Bronchial epithelial cell (primary cell): ENCODE data around the gene OLIG2. TPM values are rescaled to one million over a fixed set of nuclear protein-coding genes. Genes with fewer than 3 reads are reported as not detected.

Experiments used
- DNase-seq: peaks from one replicate; pipeline ENCODE4 v3.0.0-alpha.2; 2010; ENCODE audit warnings: low read depth
- FAIRE-seq: peaks from 2 replicates; lab custom pipeline; 2011; peaks lifted over from hg19 to GRCh38; lab: Jason Lieb, UNC
- H3K27me3 ChIP-seq: 2 replicates; pipeline ENCODE4 v1.5.1; 2011; ENCODE audit warnings: low read length; ENCODE audit not compliant: control insufficient read depth, insufficient read depth
- H3K36me3 ChIP-seq: 2 replicates; pipeline ENCODE4 v1.5.1; 2011; ENCODE audit warnings: low read length; ENCODE audit not compliant: control insufficient read depth, insufficient read depth
- H3K4me3 ChIP-seq: 2 replicates; pipeline ENCODE4 v1.5.1; 2011; ENCODE audit warnings: mild to moderate bottlenecking, low read depth, low read length, control low read depth
- CTCF ChIP-seq: IDR thresholded peaks from 2 replicates; pipeline ENCODE4 v1.5.1; 2011; ENCODE audit warnings: mild to moderate bottlenecking, moderate library complexity, low read length, control low read depth, inconsistent platforms; ENCODE audit not compliant: insufficient read depth, severe bottlenecking
- total RNA-seq: library from RNA; depleted of rRNA; stranded (reverse); fragments of >200 nt; gene quantifications from 2 replicates; pipeline ENCODE4 v1.2.1, GENCODE V29; 2014

OLIG2 gene
- total RNA-seq, 1 donor from 2014 or later, result not detected

DNA sequence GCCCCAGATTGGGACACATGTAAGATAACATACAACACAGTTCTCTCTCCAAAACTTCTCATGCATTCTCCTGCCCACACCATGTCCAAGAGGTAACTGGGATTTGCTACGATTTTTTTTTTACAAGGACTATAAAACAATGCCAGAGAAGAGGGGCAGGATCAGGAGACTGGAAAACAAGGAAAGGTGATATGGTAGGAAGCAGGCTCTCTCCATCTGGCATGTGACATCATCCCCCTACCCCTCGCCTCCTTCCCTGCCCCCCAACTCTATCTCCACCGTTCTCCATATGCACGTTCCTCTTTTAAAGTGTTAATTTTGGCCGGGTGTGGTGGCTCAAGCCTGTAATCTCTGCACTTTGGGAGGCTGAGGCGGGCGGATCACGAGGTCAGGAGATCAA is 20.7 kb downstream of the OLIG2 start:
- H3K4me3 ChIP-seq, result no peak overlapping the region
- no peak for TF ChIP-seq CTCF
- DNase-seq (no peak), FAIRE-seq (no peak)
- H3K36me3 ChIP-seq, result no peaks in the 10 kb centered on the region
- H3K27me3 ChIP-seq, result no peaks in the 10 kb centered on the region

DNA sequence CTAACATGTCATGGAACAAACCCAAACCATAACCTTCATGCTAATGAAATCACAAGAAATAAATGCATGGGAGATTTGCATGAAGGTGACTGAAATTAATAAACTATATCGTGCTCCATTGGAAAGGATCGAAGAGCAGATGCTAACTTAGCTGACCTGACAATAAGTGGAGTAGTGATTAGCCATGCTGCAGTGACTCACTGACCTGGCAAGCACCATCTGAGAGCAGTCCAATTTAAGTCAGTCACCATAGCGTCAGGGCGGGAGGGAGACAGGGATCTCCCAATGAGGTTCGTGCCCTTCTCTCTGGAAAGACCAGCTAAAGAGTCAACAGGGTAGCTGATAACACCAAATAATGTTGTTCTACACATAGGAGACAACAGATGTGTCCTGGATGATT is 21.5 kb downstream of the OLIG2 start:
- H3K27me3 ChIP-seq, result no peaks in the 10 kb centered on the region
- DNase-seq (peak; percentile 50), FAIRE-seq (no peak)
- H3K4me3 ChIP-seq, result no peak overlapping the region
- no peak for TF ChIP-seq CTCF
- H3K36me3 ChIP-seq, result no peaks in the 10 kb centered on the region

DNA sequence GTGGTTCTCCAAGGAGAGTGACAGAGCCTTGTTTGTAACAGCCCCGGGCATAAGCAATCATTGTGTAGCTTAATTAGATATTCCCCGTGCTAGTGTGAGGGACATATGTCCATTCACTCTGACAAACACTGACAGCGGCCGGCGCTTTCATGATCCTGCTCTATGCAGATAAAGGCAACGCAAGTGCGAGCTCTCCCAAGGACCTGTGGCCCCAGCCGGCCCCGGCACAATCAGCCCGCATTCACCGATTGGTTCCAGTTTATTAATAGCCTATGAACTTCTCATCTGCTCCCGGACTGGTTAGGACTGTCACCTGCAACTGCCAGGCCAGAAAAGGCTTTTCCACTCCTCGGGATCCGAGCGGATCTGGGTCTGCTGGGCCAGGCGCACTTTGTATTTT is 26.2 kb downstream of the OLIG2 start:
- Histone ChIP-seq H3K4me3 (no peak overlapping the region), H3K27me3 (no peaks in the 10 kb centered on the region), H3K36me3 (no peaks in the 10 kb centered on the region)
- no peak for FAIRE-seq
- DNase-seq, result no peak
- TF ChIP-seq CTCF, result no peak

- no peak overlapping the region for H3K4me3 ChIP-seq
- DNase-seq (no peak), FAIRE-seq (no peak)
- no peaks in the 10 kb centered on the region for H3K36me3 ChIP-seq
- TF ChIP-seq CTCF, result no peak
- no peaks in the 10 kb centered on the region for H3K27me3 ChIP-seq
Measured at GRCh38 chr21:33053951-33054350, 28.2 kb downstream of the OLIG2 start.

DNA sequence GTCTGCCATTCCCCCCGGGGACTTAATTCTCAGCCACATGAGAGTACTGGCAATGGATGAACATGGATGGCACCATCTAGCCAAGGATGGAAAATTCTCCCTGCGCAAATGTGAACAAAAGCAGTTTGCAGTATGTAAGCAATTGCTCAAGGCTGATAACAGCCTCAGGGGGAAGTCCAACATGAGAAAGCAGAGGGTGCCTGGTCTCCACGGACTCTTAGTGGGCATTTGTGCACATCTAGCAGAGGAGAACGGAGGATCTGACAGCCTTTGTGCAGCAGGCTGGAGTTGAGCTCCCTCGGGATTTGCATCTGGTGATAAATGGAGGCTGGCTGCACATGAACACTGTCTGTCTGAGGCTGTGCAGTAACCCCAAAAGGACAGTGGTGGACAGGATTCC is 30.3 kb downstream of the OLIG2 start:
- H3K36me3 ChIP-seq, result no peaks in the 10 kb centered on the region
- FAIRE-seq (no peak), DNase-seq (no peak)
- no peaks in the 10 kb centered on the region for H3K27me3 ChIP-seq
- H3K4me3 ChIP-seq, result no peak overlapping the region
- no peak for TF ChIP-seq CTCF

GRCh38 chr21:33057385-33057940 is 31.7 kb downstream of the OLIG2 start:
- DNase-seq (no peak), FAIRE-seq (no peak)
- no peak overlapping the region for H3K4me3 ChIP-seq
- TF ChIP-seq CTCF, result no peak
- no peaks in the 10 kb centered on the region for H3K36me3 ChIP-seq
- peaks cover 2% of the 10 kb centered on the region for H3K27me3 ChIP-seq
